Thymus (tissue), 11 donors: Measurements from ENCODE around the gene TBRG4. TPM values are rescaled to one million over a fixed set of nuclear protein-coding genes. Genes with fewer than 3 reads are reported as not detected.

Experiments
- DNase-seq, 9 donors: peaks; one replicate each; pipeline ENCODE4 v3.0.0-alpha.2; 2013; ENCODE audit warnings: low spot score in 9 of 9, low read depth in 6 of 9, missing footprints in 1 of 9
- H3K27ac ChIP-seq, 2 donors: one replicate each; pipeline ENCODE4 v1.5.1; 2013; ENCODE audit warnings: control low read depth in 1 of 2, low read depth in 1 of 2, low read length in 1 of 2, mild to moderate bottlenecking in 1 of 2, moderate library complexity in 1 of 2
- H3K27me3 ChIP-seq, 2 donors: one replicate each; pipeline ENCODE4 v1.5.1; 2013; ENCODE audit warnings: low read length in 1 of 2; ENCODE audit not compliant: control insufficient read depth in 2 of 2, insufficient read depth in 1 of 2
- H3K36me3 ChIP-seq, 2 donors: one replicate each; pipeline ENCODE4 v1.5.1; 2013; ENCODE audit warnings: low read length in 1 of 2, mild to moderate bottlenecking in 1 of 2, moderate library complexity in 1 of 2; ENCODE audit not compliant: control insufficient read depth in 2 of 2, insufficient read depth in 2 of 2
- H3K4me1 ChIP-seq, 2 donors: one replicate each; pipeline ENCODE4 v1.5.1; 2013; ENCODE audit warnings: low read length in 2 of 2; ENCODE audit not compliant: control insufficient read depth in 2 of 2, insufficient read depth in 2 of 2
- H3K4me3 ChIP-seq, 2 donors: one replicate each; pipeline ENCODE4 v1.5.1; 2013; ENCODE audit warnings: low read length in 2 of 2, control low read depth in 1 of 2, mild to moderate bottlenecking in 1 of 2
- H3K9me3 ChIP-seq, 2 donors: one replicate each; pipeline ENCODE4 v1.5.1; 2013; ENCODE audit warnings: low read length in 1 of 2, mild to moderate bottlenecking in 1 of 2; ENCODE audit not compliant: control insufficient read depth in 2 of 2, insufficient read depth in 1 of 2
- WGBS: extraction: QIAGEN DNeasy Blood & Tissue Kit; methylation state at CpG from one replicate; pipeline ENCODE4 v1.1.7; 2013; 5-methylcytosine and 5-hydroxymethylcytosine counted together
- polyA plus RNA-seq: library from polyadenylated mRNA; stranded (reverse); fragments of 200-250 nt; gene quantifications from one replicate; pipeline ENCODE4 v1.2.3, GENCODE V29; 2013
- total RNA-seq: library from RNA; stranded (reverse); fragments of 120-200 nt; gene quantifications from one replicate; pipeline ENCODE4 v1.2.4, GENCODE V29; 2013
- donor health status: healthy.

The TBRG4 gene
- total and polyA plus RNA-seq, 2 donors: 54.2 to 57.7 TPM

DNA sequence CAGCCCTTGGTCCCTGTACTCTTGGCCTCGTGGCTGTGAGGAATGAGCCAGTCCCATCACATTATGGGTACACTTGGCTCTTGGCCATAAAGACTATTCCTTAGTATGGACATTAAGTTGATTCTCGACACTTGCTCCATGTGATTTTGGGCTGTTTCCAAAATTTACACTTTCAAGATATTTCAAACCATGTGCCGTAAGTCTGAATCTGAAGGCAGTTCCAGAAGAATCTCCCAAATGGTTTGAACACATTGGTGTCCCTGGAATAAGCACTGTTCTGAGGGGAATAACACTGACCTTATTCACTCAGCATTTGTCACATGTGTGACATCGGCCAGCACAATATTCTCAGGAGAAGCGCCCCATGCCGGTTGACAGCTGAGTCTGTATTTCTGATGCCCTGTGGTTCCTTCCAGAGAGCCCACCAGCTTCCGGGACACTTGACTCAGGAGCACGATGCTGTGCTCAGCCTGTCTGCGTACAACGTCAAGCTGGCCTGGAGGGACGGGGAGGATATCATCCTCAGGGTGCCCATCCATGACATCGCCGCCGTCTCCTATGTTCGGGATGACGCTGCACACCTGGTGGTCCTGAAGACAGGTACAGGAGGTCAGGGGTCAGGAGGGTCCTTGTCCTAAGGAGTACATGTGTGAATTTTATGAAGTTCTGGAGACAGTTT is 47.3 kb downstream of the TBRG4 start:
- no peak overlapping the region for H3K27ac ChIP-seq

GRCh38 chr7:45061806-45062425 is 49.6 kb downstream of the TBRG4 start:
- H3K4me3 ChIP-seq: no peak overlapping the region
- peaks cover 0 to 5% of the 10 kb centered on the region in 2 donors for H3K4me1 ChIP-seq
- 96% methylated on average over 1 of the region's 1 CpG for WGBS
- no peak for DNase-seq
- H3K27me3 ChIP-seq: no peaks in the 10 kb centered on the region
- H3K27ac ChIP-seq: no peak overlapping the region
- no peaks in the 10 kb centered on the region for H3K9me3 ChIP-seq
- H3K36me3 ChIP-seq: peaks cover 65 to 69% of the 10 kb centered on the region in 2 donors

More for the DNA sequence above, 47.3 kb downstream of the TBRG4 start:
- no peaks in the 10 kb centered on the region for H3K27me3 ChIP-seq
- peaks cover 0 to 3% of the 10 kb centered on the region in 2 donors for H3K9me3 ChIP-seq
- H3K4me1 ChIP-seq: peaks cover 0 to 5% of the 10 kb centered on the region in 2 donors
- peaks cover 76 to 79% of the 10 kb centered on the region in 2 donors for H3K36me3 ChIP-seq
- no peak overlapping the region for H3K4me3 ChIP-seq
- no peak for DNase-seq
- 92% methylated on average over 16 of the region's 16 CpGs for WGBS

GRCh38 chr7:45061352-45061751 is 50.1 kb downstream of the TBRG4 start:
- peaks cover 0 to 5% of the 10 kb centered on the region in 2 donors for H3K4me1 ChIP-seq
- H3K27ac ChIP-seq: no peak overlapping the region
- WGBS: over 99% methylated on average over 2 of the region's 2 CpGs

GRCh38 chr7:45060295-45060694 is 51.2 kb downstream of the TBRG4 start:
- Histone ChIP-seq H3K36me3 (peaks cover 55 to 56% of the 10 kb centered on the region in 2 donors), H3K27me3 (no peaks in the 10 kb centered on the region), H3K4me3 (no peak overlapping the region), H3K4me1 (peaks cover 0 to 5% of the 10 kb centered on the region in 2 donors), H3K27ac (no peak overlapping the region), H3K9me3 (no peaks in the 10 kb centered on the region)
- DNase-seq: no peak
- 98% methylated on average over 3 of the region's 3 CpGs for WGBS

More at GRCh38 chr7:45061352-45061751, 50.1 kb downstream of the TBRG4 start:
- Histone ChIP-seq H3K27me3 (no peaks in the 10 kb centered on the region), H3K9me3 (no peaks in the 10 kb centered on the region), H3K36me3 (peaks cover 62 to 65% of the 10 kb centered on the region in 2 donors), H3K4me3 (no peak overlapping the region)
- no peak for DNase-seq

GRCh38 chr7:45057878-45058277 is 53.6 kb downstream of the TBRG4 start:
- peaks cover 48 to 49% of the 10 kb centered on the region in 2 donors for H3K36me3 ChIP-seq
- 98% methylated on average over 5 of the region's 5 CpGs for WGBS
- H3K27ac ChIP-seq: no peak overlapping the region
- H3K4me1 ChIP-seq: peaks cover 0 to 5% of the 10 kb centered on the region in 2 donors
- no peak overlapping the region for H3K4me3 ChIP-seq
- H3K9me3 ChIP-seq: no peaks in the 10 kb centered on the region
- no peaks in the 10 kb centered on the region for H3K27me3 ChIP-seq
- DNase-seq: no peak

DNA sequence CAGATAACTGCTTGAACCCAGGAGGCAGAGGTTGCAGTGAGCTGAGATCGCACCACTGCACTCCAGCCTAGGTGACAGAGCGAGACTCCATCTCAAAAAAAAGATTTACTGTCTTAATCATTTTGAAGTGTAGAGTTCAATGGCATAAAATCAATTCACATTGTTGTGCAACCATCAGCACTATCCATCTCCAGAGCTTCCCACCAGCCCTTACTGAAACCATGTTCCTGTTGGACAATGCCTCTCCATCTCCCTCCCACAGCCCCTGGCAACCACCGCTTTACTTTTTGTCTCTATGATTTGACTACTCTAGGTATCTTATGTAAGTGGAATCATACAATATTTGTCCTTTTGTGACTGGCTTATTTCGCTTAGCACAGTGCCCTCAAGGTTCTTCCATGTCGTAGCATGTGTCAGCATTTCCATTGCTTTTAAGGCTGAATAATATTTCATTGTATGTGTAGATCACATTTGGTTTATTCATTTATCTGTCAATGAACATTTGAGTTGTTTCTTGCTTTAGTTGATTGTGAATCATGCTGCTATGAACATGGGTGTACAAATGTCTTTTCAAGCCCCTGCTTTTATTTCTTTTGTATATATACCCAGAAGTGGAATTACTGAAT is 55.8 kb downstream of the TBRG4 start:
- no peaks in the 10 kb centered on the region for H3K9me3 ChIP-seq
- WGBS: 98% methylated on average over 5 of the region's 5 CpGs
- H3K4me1 ChIP-seq: no peaks in the 10 kb centered on the region
- no peak for DNase-seq
- peaks cover 48 to 49% of the 10 kb centered on the region in 2 donors for H3K36me3 ChIP-seq
- H3K27ac ChIP-seq: no peak overlapping the region
- no peak overlapping the region for H3K4me3 ChIP-seq
- no peaks in the 10 kb centered on the region for H3K27me3 ChIP-seq

- H3K4me1 ChIP-seq: no peaks in the 10 kb centered on the region
- WGBS: over 99% methylated on average over 5 of the region's 5 CpGs
- H3K36me3 ChIP-seq: peaks cover 49 to 53% of the 10 kb centered on the region in 2 donors
- H3K27ac ChIP-seq: no peak overlapping the region
- H3K9me3 ChIP-seq: no peaks in the 10 kb centered on the region
- no peak for DNase-seq
- H3K4me3 ChIP-seq: no peak overlapping the region
- H3K27me3 ChIP-seq: no peaks in the 10 kb centered on the region
Observed at GRCh38 chr7:45055016-45055415, 56.5 kb downstream of the TBRG4 start.

- H3K27me3 ChIP-seq: no peaks in the 10 kb centered on the region
- H3K36me3 ChIP-seq: peaks cover 54 to 59% of the 10 kb centered on the region in 2 donors
- H3K27ac ChIP-seq: no peak overlapping the region
- H3K4me3 ChIP-seq: no peak overlapping the region
- H3K4me1 ChIP-seq: no peaks in the 10 kb centered on the region
- DNase-seq: no peak
- 100% methylated on average over 3 of the region's 3 CpGs for WGBS
- no peaks in the 10 kb centered on the region for H3K9me3 ChIP-seq
Observed at GRCh38 chr7:45054442-45054841, 57.1 kb downstream of the TBRG4 start.

DNA sequence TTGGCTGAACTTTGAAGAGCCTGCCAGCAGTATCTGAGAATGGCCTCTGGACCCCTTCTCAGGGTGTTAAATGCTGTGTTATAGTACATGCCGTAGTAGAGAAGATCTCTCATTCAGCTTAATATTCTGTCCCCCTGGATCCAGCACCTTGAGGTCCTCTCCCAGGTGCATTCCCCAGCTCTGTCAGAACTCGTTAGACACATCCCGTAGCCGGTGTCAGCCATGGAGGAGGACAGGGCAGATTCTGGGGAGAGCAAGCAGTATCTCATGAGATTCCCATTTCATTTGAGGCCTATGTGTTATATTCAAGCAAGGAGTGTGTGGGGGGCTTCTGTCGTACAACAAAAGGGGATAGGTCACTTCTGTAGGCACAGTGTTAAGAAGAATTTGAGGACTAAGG is 57.6 kb downstream of the TBRG4 start:
- H3K9me3 ChIP-seq: no peaks in the 10 kb centered on the region
- no peak overlapping the region for H3K4me3 ChIP-seq
- H3K27ac ChIP-seq: no peak overlapping the region
- H3K4me1 ChIP-seq: no peaks in the 10 kb centered on the region
- peaks cover 59 to 64% of the 10 kb centered on the region in 2 donors for H3K36me3 ChIP-seq
- over 99% methylated on average over 5 of the region's 5 CpGs for WGBS
- H3K27me3 ChIP-seq: no peaks in the 10 kb centered on the region
- no peak for DNase-seq
